Small intestine (tissue), 4 donors: ENCODE data around the gene RASGRP2. TPM values are rescaled to one million over a fixed set of nuclear protein-coding genes. Genes with fewer than 3 reads are reported as not detected.

Experiments
- polyA plus RNA-seq, 4 donors: library from polyadenylated mRNA; stranded (reverse) in 3 of 4; unstranded in 1 of 4; fragments of 200-250 nt in 3 of 4; fragments of 120-200 nt in 1 of 4; gene quantifications; one replicate each; pipeline versions ENCODE4 v1.2.1 to v1.2.3, GENCODE V29; 2013
- donor health status: healthy with polysubstance abuse.
- donor health status: Bipolar disorder and iron deficiency.
- donor health status: healthy.

RASGRP2 gene
- polyA plus RNA-seq, 4 donors, result 2.9 to 14.6 (median 4.1) TPM

Other genes starting within 250 kb of the RASGRP2 start
- under 1 TPM in 2 of 4 donors, not detected in 2; 0.07 to 0.50 TPM for gene SLC22A11, start 188.2 kb downstream of the RASGRP2 start, polyA plus RNA-seq
- under 1 TPM in 1 of 4 donors, not detected in 3; 0.16 TPM for gene SLC22A12, start 152.9 kb downstream of the RASGRP2 start, polyA plus RNA-seq
- 1 to 10 TPM in 3 of 4 donors, under 1 TPM in 1; 0.45 to 8.9 (median 2.7) TPM for gene NRXN2, start 20.9 kb downstream of the RASGRP2 start, polyA plus RNA-seq
- gene PYGM, start 15.8 kb upstream of the RASGRP2 start, polyA plus RNA-seq, result 1 to 10 TPM in 3 of 4 donors, under 1 TPM in 1; 0.54 to 1.5 (median 1.1) TPM
- gene SF1, start 34.4 kb upstream of the RASGRP2 start, polyA plus RNA-seq, result 100 to 1,000 TPM in 1 of 4 donors, 10 to 100 TPM in 3; 69.8 to 328 (median 83.5) TPM
- gene MAP4K2, start 59.1 kb upstream of the RASGRP2 start, polyA plus RNA-seq, result 10 to 100 TPM in 2 of 4 donors, 1 to 10 TPM in 2; 9.2 to 13.6 (median 9.9) TPM
- gene MEN1, start 66.4 kb upstream of the RASGRP2 start, polyA plus RNA-seq, result 10 to 100 TPM; 17.6 to 28.3 (median 25.2) TPM
- 10 to 100 TPM in 3 of 4 donors, 1 to 10 TPM in 1; 8.3 to 36.5 (median 19.5) TPM for gene CDC42BPG, start 100.5 kb upstream of the RASGRP2 start, polyA plus RNA-seq
- 10 to 100 TPM; 31.3 to 94.0 (median 34.5) TPM for gene EHD1, start 134.5 kb upstream of the RASGRP2 start, polyA plus RNA-seq
- 10 to 100 TPM; 18.0 to 35.7 (median 24.7) TPM for gene ATG2A, start 173.1 kb upstream of the RASGRP2 start, polyA plus RNA-seq
- gene PPP2R5B, start 180.5 kb upstream of the RASGRP2 start, polyA plus RNA-seq, result 10 to 100 TPM in 3 of 4 donors, 1 to 10 TPM in 1; 8.2 to 15.9 (median 13.6) TPM
- under 1 TPM in 2 of 4 donors, not detected in 2; 0.13 to 0.19 TPM for gene GPHA2, start 191.8 kb upstream of the RASGRP2 start, polyA plus RNA-seq
- under 1 TPM in 1 of 4 donors, not detected in 3; 0.25 TPM for gene MAJIN, start 228.0 kb upstream of the RASGRP2 start, polyA plus RNA-seq